NCI-H128 (cell line): ENCODE results near the gene PABPC3.

Source experiments
- DNase-seq: peaks from one replicate; lab custom pipeline; 2025; ENCODE audit not compliant: unreplicated experiment; lab: John Stamatoyannopoulos, UW

The PABPC3 gene

DNA sequence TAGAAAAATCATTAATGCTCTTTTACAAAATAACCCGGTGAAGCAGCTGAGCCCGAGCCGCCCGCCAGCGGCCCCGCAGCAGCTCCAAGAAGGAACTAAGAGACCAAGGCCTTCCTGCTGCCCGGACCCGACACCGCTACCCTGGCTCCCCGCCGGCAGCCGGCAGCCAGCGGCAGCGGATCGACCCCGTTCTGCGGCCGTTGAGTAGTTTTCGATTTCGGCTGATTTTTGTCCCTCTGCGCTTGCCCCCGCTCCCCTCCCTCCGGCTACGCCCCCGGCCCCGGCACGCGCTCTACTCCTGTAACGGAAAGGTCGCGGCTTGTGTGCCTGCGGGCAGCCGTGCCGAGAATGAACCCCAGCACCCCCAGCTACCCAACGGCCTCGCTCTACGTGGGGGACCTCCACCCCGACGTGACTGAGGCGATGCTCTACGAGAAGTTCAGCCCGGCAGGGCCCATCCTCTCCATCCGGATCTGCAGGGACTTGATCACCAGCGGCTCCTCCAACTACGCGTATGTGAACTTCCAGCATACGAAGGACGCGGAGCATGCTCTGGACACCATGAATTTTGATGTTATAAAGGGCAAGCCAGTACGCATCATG, at the start of gene PABPC3:
Gene PABPC3 (plus strand): TSS at position 286 of the 603 bp plus-strand sequence. CDS start 63 bp downstream, at position 349.
- DNase-seq, result no peak

DNA sequence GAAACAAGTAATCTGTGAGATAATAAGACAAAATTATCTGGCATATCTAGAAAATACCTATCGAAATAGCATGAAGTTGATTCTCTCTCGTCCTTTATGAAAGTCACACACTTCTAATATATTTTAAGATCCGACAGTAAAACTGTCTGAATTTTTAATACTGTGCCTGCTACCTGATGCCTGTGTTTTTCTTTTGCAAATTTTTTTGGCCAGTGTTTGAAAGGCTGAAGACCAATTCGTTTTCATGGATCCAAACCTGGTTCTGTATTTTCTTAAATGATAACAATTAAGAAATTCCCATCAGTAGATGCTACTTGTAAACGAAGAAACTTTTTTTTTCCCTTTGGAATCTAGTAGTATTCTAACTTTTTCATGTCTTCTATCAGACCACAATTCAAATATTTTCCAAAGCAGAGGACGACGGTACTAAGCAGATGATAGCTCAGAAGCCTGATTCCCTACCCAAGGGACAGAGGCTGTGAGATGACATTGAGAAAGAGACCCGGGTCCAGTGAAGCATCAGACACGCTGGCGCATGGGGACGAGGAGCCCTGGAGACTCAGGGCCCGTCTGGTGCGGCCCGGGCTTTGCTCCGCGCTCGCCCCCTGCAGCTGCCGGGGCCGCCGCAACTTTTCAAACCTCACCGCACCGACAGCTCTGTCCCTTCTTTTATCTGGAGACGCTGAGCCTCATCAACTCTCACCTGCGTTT, 49.5 kb upstream of the PABPC3 start:
- DNase-seq, result no peak

DNA sequence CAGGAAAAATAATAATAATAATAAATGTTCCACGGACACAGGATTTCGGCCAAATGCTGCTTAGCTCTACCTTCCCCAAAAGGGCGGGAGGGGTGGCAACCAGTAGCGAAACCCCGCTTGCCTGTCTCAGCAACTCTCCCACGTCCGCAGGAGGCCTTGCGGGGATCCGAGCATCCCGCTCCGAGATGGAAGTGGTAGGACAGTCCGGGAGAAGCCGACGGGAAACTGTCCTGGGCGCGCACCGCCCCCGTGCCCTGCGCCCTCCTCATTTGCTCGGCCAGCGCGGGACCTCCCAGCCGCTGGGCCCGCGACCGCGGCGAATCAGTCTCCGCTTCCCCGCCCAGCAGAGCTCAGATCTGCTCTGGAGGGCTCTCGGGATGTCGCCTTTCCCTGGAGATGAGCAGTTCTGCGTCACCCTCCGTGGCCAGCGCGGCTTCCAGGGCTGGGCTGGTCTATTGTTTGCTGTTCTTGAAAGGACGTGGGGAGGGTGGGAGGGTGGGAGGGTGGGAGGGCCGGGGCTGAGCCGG, 48.9 kb upstream of the PABPC3 start:
- DNase-seq, result no peak

DNA sequence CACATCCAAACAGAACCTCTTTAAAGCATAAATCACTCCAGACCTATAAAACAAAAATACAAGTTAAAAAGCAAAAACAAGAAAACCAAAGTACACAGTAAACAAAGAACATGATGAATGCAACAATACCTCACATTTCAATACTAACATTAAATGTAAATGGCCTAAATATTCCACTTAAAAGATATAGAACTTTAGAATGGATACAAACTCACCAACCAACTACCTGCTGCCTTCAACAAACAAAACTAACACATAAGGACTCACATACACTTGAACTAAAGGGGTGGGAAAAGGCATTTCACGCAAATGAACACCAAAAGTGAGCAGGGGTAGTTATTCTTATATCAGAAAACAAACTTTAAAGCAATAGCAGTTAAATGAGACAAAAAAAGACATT, 44.9 kb upstream of the PABPC3 start:
- no peak for DNase-seq

DNA sequence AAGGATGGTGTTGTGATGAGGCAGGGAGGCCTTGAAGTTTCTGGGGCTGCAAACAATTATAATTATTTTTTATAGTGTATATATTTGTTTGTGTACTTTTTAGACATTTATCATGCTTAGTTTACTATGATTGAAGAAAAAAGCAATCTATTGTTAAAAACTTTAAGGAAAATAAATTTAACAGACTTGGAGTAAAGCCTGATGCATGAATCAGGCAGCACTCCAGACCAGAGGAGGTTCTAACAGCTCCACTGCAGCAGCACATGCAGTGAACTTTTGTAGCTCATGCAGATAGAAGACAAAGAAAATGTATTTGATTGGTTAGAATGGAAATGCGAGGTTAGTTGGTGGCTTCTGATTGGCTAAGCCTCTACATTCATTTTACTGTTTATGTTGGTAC, 36.8 kb upstream of the PABPC3 start:
- no peak for DNase-seq

DNA sequence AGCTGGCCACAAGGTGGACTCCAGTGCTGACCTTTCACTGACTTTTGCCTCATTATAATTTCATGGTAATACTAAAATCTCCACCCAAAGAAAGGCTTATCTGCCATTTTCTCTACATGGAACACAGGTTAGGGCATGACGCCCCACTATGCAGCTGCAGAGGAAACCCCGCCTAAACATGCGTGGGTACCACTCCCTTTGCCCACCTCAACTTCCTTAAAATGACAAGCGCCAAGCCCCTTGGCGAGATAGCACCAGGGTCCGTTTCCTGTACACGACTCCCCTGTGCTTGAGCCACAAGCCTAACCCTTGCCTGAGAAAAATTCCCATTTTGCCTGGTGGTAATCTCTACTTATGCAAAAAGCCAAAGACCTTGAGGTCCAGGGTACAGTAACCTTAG, 36.0 kb upstream of the PABPC3 start:
- no peak for DNase-seq

DNA sequence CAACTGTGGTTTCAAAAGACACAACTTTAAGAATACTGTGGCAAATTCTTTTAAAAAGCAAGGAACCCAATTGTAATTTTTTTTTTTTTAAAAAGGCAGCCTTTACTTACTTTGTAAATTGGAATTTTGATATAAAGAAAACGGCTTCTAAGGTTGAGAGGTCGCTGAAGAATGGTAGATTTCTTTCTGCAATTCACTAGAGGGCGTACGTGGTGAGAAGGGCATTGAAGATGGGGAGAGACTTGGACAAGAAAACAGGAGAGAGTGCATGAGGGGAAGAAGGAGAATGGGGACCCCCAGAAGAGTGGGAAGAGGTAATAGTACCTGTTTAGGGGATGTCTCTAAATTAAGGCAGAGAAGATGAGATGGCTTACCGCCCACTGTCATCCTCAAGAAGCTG, 33.5 kb upstream of the PABPC3 start:
- DNase-seq, result no peak

DNA sequence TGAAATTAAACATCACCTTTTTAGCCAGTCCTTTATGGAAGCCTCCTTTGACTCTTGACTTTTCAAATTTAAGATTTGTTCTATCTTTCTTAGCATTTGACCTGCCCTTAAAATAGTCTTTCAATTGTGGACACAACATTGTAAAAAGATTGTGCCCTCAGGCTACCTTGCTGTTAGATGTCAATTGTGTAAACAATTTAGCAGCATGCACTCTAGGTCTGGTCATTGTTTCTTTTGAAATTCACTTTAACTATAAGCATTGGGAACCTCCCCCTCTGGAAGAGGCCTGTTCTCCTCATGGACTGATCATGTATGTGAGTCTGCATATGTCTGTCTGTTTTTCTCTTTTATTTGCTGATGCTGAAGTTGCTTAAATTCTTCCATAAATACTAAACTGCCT, 31.5 kb upstream of the PABPC3 start:
- no peak for DNase-seq

DNA sequence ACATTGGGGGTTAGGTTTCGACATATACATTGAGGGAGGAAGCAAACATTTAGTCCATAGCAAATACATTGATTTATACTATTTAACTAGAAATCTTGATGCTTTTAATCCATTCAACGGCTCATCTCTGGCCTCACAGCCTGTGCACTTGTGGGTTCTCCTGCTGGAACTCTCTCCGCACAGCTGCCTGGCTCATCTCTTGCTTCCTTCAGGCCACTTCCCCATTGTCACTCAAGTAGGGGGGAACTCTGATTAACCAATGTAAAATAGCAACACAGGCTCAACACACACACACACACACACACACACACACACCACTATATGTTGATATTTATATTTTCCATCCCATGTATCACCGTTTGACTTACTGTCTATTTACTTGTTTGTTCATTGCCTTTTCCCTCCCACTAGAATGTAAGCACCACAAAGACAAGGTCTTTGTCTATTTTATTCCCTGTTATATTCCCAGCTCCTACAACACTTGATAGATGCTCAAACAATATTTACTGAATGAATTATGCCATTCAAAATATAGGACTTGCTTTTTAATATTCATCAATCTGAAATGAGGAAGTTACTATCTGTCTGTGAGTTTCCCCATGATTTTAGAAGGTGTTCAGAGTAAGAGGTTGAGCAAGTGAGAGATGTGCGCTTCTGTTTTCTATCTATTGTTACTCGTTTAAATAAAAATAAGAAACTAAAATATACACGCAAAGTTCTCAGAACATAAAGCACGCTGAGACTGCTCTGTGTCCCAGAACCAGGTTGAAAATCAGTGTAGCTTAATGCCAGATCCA, 29.8 kb upstream of the PABPC3 start:
- DNase-seq, result no peak

DNA sequence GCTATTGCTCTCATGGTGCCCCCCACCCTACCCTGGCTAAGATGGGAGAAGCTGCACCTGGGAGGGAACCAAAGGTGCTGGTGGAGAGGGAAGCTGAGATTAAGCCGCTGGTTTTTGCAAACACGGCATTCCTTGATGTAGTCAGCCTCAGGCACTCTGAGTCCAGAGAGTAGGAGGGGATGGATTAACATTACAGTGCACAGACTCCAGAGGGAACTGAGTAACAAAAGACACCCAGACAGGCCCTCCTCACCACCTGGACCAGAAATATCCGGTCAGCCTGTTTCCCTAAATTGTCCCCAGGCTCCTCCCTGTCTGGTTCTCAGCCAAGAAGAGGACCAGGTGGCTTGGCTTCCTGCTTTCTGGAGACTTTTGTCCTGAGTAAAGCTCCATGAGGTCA, 28.9 kb upstream of the PABPC3 start:
- no peak for DNase-seq

DNA sequence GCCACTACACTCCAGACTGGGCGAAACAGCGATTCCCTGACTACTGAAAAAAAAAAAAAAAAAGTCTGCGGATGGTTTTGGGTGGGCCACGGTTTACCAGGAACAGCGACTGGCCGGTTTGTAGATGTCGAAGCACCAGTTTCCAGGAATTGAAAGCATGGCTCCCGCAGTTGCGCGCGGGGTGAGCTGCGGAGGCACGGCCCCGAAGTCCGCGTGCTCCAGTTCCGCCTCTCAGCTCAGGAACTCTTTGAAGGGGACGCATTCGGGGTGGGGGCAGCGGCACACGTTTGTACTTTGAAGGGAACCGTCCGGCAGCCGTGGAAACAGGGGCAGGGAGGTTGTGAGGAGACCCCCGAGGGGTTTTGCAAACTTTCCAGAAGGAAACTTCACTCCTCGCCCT, 27.1 kb upstream of the PABPC3 start:
- DNase-seq, result no peak

DNA sequence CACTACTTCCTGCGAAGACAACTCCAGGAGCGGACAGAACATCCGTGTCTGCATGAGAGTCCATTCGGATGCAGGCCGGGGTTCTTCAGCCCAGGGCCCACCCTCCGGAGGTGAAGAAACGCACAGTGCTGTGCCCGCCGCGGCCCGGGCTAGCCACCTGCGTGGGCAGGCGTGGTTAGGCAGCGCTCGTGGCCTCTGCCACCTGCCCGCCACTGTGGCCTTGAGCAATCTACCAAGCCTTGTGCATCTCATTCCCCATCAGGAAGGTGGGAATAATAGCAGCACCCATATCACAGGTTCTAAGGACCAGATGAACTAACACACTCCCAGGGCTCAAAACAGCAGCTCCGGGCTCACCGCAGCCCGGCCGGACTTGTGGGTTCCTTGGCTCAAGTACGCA, 26.7 kb upstream of the PABPC3 start:
- no peak for DNase-seq

DNA sequence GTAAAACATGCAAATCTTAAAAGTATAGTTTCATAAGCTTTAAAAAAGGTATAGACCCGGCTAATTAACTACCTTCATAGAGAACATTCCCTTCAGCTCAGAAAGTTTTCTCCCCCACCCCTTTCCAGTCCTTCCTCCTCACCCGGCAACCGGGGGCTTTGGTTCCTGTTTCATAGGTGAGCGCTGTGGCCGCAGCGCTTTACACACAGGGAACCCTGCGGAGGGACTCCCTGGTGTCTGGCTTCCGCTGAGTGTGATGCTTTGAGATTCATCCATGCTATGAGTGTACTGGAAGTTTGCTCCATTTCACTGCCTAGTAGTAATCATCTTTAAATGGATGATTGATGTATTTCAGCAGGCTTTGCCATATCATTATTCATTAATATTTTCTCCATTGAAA, 26.0 kb upstream of the PABPC3 start:
- DNase-seq, result no peak

DNA sequence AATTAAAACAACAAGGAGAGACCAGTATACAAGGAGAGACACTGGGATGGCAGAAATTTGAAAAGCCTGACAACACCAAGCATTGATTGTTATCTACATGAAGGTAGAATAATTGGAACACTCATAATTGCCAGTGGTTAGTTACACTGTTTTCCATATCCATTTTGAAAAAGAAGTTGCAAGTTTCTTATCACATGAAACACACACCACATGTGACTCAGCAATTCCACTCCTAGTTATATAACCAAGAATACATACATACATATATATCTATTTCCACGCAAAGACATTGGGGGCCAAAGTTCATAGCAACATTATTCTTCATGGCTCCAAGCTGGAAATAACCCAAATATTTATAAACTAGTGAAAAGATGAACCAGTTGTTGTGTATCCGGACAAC, 15.2 kb upstream of the PABPC3 start:
- no peak for DNase-seq

DNA sequence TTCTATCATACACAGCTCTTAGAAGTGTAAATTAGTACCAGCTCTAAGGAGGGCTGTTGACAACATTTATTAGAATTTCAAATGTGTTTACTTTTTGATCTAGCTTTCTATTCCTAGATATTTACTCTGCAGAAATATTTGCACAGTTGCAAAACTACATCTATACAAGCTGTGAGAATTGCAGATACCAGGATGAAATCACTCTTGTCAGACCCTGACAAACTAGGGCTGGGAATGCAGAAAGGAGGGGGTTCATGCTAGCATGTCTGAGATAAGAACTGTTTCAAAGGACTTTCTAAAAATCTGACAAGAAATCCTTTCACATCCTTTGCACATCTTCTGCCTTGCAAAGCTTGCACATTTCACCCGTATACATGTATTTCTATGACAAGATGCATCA, 11.8 kb upstream of the PABPC3 start:
- no peak for DNase-seq

DNA sequence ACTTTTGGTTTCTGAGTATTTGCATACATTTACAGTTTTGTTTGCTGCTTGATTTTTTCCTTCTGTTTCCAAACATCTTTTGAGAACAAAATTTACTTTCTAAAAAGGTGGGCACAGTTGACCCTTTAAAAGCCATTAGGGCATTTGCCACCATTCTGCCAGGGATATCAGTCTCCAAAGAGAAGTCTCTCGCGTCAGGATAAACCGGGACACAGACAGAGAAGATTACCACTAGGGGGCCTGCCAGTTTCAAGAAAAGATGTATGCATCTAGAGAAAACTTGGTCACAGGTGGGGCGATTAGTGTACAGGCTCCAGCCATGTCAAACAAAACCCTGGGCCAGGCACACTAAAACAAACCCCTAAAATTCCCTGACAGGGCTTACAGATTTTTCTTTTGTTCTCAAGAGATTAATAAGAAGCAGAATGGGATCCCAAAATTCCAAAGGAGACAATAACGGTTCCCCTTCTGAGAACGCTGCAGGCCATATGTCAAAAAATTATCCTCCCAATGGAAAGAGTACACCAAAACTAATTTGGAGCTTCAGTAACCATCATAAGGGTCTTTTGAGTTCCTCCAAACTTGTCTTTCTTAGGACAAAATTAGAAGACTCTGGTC, 10.7 kb upstream of the PABPC3 start:
- no peak for DNase-seq

DNA sequence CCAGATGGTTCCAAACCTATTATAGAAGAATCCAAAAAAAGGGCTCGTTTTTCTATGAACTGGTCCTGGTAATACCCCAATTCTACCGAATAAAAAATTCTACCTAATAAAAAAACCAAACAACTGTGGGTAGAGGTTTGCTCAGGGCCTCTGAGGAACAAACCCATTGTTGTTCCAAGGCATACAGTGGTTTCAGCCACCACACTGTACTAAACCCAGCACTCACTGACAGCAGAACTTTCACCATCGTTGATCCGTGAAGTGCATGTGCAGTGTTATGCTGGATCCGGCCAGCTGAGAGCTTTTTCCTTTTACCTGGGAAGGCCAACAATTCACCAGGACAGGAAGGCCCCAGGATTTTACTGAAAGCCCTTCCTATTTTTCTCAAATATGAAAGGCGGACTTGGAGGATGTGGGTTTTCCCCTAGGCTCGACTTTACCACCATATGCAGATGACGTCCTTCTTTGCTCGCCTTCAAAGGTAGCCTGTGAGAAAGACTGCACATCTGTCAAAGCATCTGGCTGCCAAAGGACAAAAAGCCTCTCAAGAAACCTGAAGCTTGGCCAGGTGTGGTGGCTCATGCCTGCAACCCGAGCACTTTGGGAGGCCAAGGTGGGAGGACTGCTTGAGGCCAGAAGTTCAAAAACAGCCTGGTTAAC, 7.2 kb upstream of the PABPC3 start:
- no peak for DNase-seq

DNA sequence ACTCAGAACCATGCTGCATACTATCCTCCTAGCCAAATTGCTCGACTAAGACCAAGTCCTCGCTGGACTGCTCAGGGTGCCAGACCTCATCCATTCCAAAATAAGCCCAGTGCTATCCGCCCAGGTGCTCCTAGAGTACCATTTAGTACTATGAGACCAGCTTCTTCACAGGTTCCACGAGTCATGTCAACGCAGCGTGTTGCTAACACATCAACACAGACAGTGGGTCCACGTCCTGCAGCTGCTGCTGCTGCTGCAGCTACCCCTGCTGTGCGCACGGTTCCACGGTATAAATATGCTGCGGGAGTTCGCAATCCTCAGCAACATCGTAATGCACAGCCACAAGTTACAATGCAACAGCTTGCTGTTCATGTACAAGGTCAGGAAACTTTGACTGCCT, 1.5 kb downstream of the PABPC3 start:
- DNase-seq, result no peak

DNA sequence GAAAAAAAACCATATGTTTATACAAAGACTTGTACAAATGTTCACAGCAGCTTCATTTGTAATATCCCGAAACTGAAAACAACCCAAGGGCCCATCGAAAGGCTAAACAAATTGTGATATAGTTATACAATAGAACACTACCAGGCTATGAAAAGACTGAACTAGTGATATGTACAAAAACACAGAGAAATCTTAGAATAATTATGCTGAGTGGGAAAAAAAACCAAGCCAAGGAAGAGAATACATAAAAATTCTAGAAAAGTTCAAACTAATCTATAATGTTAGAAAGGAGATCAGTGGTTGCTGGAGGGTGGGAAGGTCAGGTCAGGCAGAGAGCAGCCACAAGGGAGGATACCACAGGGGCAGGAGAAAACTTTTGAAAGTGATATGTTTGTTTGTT, 7.8 kb downstream of the PABPC3 start:
- DNase-seq, result no peak

DNA sequence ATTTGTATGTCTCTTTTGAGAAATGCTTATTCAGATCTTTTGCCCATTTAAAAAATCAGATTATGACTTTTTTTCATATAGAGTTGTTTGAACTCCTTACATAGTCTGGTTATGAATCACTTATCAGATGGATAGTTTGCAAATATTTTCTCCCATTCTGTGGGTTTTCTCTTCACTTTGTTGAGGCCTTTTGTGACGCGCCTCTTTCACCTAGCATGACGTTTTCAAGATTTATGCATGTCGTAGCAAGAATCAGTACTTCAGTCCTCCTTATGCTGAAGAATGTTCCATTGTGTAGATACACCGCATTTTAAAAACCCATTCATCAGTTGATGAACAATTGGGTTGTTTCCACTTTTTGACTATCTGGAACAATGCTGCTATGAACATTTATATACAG, 13.4 kb downstream of the PABPC3 start:
- DNase-seq, result no peak

DNA sequence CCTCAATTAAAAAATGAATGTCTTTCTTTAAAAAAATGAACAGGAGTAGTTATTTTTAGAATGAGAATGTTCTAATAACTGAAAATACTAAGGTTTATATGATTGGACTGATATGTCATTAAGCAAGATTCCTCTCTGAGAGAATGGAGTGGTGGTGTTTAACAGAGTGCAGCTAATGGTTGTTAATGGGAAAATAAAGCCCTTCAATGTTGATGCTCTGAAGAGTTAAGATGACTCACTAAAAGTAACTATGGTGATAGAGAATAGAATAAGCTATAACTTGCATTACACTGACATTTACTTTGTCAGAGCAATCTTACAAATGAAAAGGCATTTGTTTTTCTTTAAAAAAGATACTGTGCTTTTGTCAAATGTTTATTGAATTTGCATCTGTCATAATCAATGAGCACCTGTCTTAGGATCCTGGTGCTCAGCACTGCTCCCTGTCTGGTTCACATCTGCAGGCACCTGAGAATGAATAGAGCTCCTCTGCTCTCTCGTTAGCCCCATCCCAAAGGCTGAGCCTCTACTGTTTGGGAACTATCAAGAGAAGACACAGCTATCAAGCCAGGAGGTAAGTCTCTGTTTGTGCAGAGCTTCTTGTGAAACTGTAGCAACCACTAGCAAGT, 15.1 kb downstream of the PABPC3 start:
- DNase-seq, result no peak
